ENCODE data around the gene TIAM1.

The TIAM1 gene

DNA sequence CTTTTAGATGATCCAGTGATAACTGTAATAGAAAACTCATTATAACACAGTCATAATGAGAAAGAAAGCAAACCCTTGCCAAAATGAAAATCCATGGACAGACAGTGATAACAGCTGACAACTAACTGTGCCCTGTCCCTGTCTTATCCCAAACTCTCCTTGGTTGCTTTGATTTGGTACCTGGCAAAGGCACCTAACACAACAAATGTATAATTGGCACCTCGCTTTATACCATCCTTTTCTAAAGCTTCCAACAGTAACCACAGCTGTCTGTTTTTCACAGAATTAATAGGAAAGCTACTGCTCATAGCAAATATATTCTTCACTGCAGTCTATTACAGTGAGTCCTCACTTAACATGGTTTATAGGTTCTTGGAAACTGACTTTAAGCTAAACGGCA is 187.4 kb downstream of the TIAM1 start:
- CTCF ChIA-PET: interaction anchor here (0.6 to 1.3 kb wide), 6 partner anchors 8 to 57 kb away, joined by 3 to 5 read pairs (median 4); no protein-coding TSS in a partner anchor
- H3K27me3 ChIP-seq (replicated peaks in 2 of 5; ENCODE audit: control insufficient read depth in 4 of 5, insufficient read depth in 5 of 5, low read length in 4 of 5): no peaks in the 10 kb centered on the region
- peaks cover 14 to 20% (median 16%) of the 10 kb centered on the region in 4 experiments for H3K4me1 ChIP-seq (ENCODE audit: control extremely low read depth in 1 of 4, control insufficient read depth in 4 of 4, insufficient read depth in 4 of 4, low read length in 3 of 4)
- peak in 1 of 3 donors; percentile 30 for DNase-seq
- H3K9me3 ChIP-seq (ENCODE audit: control extremely low read depth in 1 of 5, control insufficient read depth in 4 of 5, insufficient read depth in 2 of 5, low read depth in 1 of 5, low read length in 4 of 5): peaks cover 0 to 17% (median 6%) of the 10 kb centered on the region in 5 experiments
- WGBS (ENCODE audit: insufficient coverage): 100% methylated on average over 1 of the region's 2 CpGs
- no peak overlapping the region for H3K27ac ChIP-seq (ENCODE audit: insufficient read depth in 1 of 2, low read depth in 1 of 2, low read length in 2 of 2, poor library complexity in 1 of 2, severe bottlenecking in 2 of 2)
- H3K4me3 ChIP-seq (ENCODE audit: control insufficient read depth in 1 of 7, extremely low read depth in 1 of 7, insufficient read depth in 4 of 7, low read depth in 2 of 7, low read length in 6 of 7): no peak overlapping the region
- peaks cover 0 to 15% (median 0%) of the 10 kb centered on the region in 4 experiments for H3K36me3 ChIP-seq (ENCODE audit: control insufficient read depth in 4 of 4, insufficient read depth in 4 of 4, low read length in 3 of 4)
- POLR2A ChIA-PET: no interaction called here

DNA sequence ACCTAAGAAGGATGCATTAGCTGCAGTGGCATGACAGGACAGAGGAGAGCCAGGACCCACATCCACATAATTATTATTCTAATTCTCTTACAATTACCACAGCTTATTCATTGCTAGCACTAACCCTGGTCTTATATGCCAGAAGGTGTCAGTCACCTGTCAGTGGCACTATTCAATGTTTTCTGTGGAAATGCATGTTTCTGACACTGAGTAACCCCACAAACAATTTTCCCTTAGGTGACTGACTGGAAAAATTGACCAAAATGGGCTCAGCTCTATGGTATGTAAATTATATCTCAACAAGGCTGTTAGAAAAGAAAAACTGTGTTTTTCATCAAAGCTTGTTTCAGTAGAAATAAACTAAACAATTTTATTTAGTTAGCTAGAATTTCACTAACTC is 187.9 kb downstream of the TIAM1 start:
- Histone ChIP-seq H3K27ac (ENCODE audit: insufficient read depth in 1 of 2, low read depth in 1 of 2, low read length in 2 of 2, poor library complexity in 1 of 2, severe bottlenecking in 2 of 2) (no peak overlapping the region), H3K9me3 (ENCODE audit: control extremely low read depth in 1 of 5, control insufficient read depth in 4 of 5, insufficient read depth in 2 of 5, low read depth in 1 of 5, low read length in 4 of 5) (peaks cover 0 to 17% (median 6%) of the 10 kb centered on the region in 5 experiments), H3K36me3 (ENCODE audit: control insufficient read depth in 4 of 4, insufficient read depth in 4 of 4, low read length in 3 of 4) (peaks cover 0 to 15% (median 0%) of the 10 kb centered on the region in 4 experiments), H3K4me1 (ENCODE audit: control extremely low read depth in 1 of 4, control insufficient read depth in 4 of 4, insufficient read depth in 4 of 4, low read length in 3 of 4) (peaks cover 14 to 20% (median 16%) of the 10 kb centered on the region in 4 experiments), H3K27me3 (replicated peaks in 2 of 5; ENCODE audit: control insufficient read depth in 4 of 5, insufficient read depth in 5 of 5, low read length in 4 of 5) (no peaks in the 10 kb centered on the region), H3K4me3 (ENCODE audit: control insufficient read depth in 1 of 7, extremely low read depth in 1 of 7, insufficient read depth in 4 of 7, low read depth in 2 of 7, low read length in 6 of 7) (no peak overlapping the region)
- DNase-seq: no peak
- ChIA-PET CTCF (interaction anchor here (0.6 to 1.3 kb wide), 7 partner anchors 9 to 59 kb away, joined by 3 to 5 read pairs (median 4); no protein-coding TSS in a partner anchor), POLR2A (no interaction called here)

DNA sequence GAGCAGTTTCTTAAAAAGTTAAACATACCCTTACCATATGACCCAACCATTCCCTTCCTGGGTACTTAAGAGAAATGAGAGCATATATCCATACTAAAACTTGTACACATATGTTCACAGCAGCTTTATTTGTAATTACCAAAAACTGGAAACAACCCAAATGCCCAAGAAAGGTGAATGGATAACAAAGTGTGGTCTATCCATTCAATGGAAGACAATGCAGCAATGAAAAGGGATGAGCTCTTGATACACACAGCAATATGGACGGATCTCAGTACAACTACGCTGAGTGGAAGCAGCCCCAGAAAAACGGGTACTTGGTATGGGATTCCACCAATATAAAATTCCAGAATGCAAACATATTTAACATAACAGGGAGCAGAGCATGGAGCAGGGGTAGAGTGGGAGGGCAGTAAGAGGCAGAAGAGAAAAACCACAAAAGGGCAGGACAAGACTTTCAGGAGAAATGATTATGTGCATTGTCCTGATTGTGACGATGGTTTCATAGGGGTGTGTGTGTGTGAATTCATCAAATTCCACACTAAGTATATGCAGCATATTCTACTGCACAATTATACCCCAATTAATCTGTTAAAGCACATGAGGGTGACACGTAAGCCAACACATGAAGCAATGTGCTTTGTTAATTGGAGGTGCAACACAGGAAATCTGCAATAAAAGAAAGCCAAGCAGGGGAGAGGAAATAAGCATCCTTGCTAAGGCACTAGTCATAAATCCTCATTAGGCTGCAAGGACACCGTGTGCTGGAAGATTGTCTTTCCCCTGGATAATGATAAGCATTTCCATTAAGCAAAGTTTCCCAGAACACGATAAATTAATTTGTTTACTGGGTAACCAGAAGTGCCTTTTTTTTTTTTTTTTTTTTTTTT is 192.7 kb downstream of the TIAM1 start:
- Histone ChIP-seq H3K4me3 (ENCODE audit: control insufficient read depth in 1 of 7, extremely low read depth in 1 of 7, insufficient read depth in 4 of 7, low read depth in 2 of 7, low read length in 6 of 7) (no peak overlapping the region), H3K4me1 (ENCODE audit: control extremely low read depth in 1 of 4, control insufficient read depth in 4 of 4, insufficient read depth in 4 of 4, low read length in 3 of 4) (peaks cover 0 to 6% (median 2%) of the 10 kb centered on the region in 4 experiments), H3K27me3 (replicated peaks in 2 of 5; ENCODE audit: control insufficient read depth in 4 of 5, insufficient read depth in 5 of 5, low read length in 4 of 5) (no peaks in the 10 kb centered on the region), H3K27ac (ENCODE audit: insufficient read depth in 1 of 2, low read depth in 1 of 2, low read length in 2 of 2, poor library complexity in 1 of 2, severe bottlenecking in 2 of 2) (no peak overlapping the region), H3K9me3 (ENCODE audit: control extremely low read depth in 1 of 5, control insufficient read depth in 4 of 5, insufficient read depth in 2 of 5, low read depth in 1 of 5, low read length in 4 of 5) (peaks cover 0 to 7% (median 6%) of the 10 kb centered on the region in 5 experiments), H3K36me3 (ENCODE audit: control insufficient read depth in 4 of 4, insufficient read depth in 4 of 4, low read length in 3 of 4) (peaks cover 0 to 8% (median 0%) of the 10 kb centered on the region in 4 experiments)
- POLR2A ChIA-PET: no interaction called here
- peak in 1 of 3 donors; percentile 29 for DNase-seq
- 76% methylated on average over 3 of the region's 7 CpGs for WGBS (ENCODE audit: insufficient coverage)
- CTCF ChIA-PET: interaction anchor here (1.5 kb wide), 1 partner anchor 9 kb away, joined by 6 read pairs; no protein-coding TSS in a partner anchor

DNA sequence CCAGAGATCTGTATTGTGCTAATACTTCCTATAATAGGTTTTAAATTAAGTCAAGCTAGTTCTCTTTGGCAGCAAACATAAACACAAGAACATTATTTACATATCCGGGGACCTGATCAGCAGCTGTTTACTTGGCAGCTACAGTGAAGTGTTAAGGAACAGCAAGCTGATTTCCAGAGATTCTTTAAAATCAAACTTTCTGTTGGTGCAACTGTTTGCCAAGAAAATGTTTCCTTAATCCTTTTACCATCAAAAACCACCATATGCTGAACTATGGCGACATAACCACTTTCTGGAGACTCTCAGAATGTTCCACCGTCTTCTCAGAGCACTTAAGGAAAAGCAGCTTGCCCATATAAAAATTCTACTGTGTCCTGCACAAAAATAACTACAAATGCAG is 198.8 kb downstream of the TIAM1 start:
- WGBS (ENCODE audit: insufficient coverage): 82% methylated on average over 3 of the region's 3 CpGs
- no peak for DNase-seq
- no peak overlapping the region for H3K27ac ChIP-seq (ENCODE audit: insufficient read depth in 1 of 2, low read depth in 1 of 2, low read length in 2 of 2, poor library complexity in 1 of 2, severe bottlenecking in 2 of 2)
- peaks cover 0 to 2% (median 0%) of the 10 kb centered on the region in 4 experiments for H3K36me3 ChIP-seq (ENCODE audit: control insufficient read depth in 4 of 4, insufficient read depth in 4 of 4, low read length in 3 of 4)
- CTCF ChIA-PET: interaction anchor here (2.1 kb wide), 1 partner anchor 46 kb away, joined by 5 read pairs; no protein-coding TSS in a partner anchor
- H3K4me1 ChIP-seq (ENCODE audit: control extremely low read depth in 1 of 4, control insufficient read depth in 4 of 4, insufficient read depth in 4 of 4, low read length in 3 of 4): peaks cover 0 to 6% (median 2%) of the 10 kb centered on the region in 4 experiments
- POLR2A ChIA-PET: no interaction called here
- H3K4me3 ChIP-seq (ENCODE audit: control insufficient read depth in 1 of 7, extremely low read depth in 1 of 7, insufficient read depth in 4 of 7, low read depth in 2 of 7, low read length in 6 of 7): no peak overlapping the region
- peaks cover 0 to 2% (median 0%) of the 10 kb centered on the region in 5 experiments for H3K27me3 ChIP-seq (replicated peaks in 2 of 5; ENCODE audit: control insufficient read depth in 4 of 5, insufficient read depth in 5 of 5, low read length in 4 of 5)
- H3K9me3 ChIP-seq (ENCODE audit: control extremely low read depth in 1 of 5, control insufficient read depth in 4 of 5, insufficient read depth in 2 of 5, low read depth in 1 of 5, low read length in 4 of 5): no peaks in the 10 kb centered on the region

DNA sequence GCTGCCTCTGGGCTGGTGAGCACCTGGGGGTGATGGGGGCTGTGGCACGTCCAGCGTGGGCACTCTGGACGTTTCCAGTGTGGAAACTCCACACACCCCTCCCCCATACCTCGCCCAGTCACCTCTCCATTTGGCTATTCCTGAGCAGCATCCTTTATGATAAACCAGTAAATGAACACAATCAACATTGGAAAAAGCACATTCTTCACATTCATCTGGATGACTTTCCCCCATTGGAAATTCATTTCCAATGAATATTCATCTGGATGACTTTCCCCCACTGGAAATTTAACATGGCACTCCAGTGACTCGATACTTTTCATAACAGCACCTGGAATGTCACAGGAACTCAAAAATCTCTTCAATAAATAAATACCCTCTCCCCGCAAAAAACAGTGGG is 201.0 kb downstream of the TIAM1 start:
- Histone ChIP-seq H3K4me3 (ENCODE audit: control insufficient read depth in 1 of 7, extremely low read depth in 1 of 7, insufficient read depth in 4 of 7, low read depth in 2 of 7, low read length in 6 of 7) (no peak overlapping the region), H3K9me3 (ENCODE audit: control extremely low read depth in 1 of 5, control insufficient read depth in 4 of 5, insufficient read depth in 2 of 5, low read depth in 1 of 5, low read length in 4 of 5) (no peaks in the 10 kb centered on the region), H3K27ac (ENCODE audit: insufficient read depth in 1 of 2, low read depth in 1 of 2, low read length in 2 of 2, poor library complexity in 1 of 2, severe bottlenecking in 2 of 2) (no peak overlapping the region), H3K36me3 (ENCODE audit: control insufficient read depth in 4 of 4, insufficient read depth in 4 of 4, low read length in 3 of 4) (peaks cover 0 to 2% (median 0%) of the 10 kb centered on the region in 4 experiments), H3K27me3 (replicated peaks in 2 of 5; ENCODE audit: control insufficient read depth in 4 of 5, insufficient read depth in 5 of 5, low read length in 4 of 5) (peaks cover 0 to 2% (median 0%) of the 10 kb centered on the region in 5 experiments), H3K4me1 (ENCODE audit: control extremely low read depth in 1 of 4, control insufficient read depth in 4 of 4, insufficient read depth in 4 of 4, low read length in 3 of 4) (peaks cover 0 to 7% (median 2%) of the 10 kb centered on the region in 4 experiments)
- POLR2A ChIA-PET: interaction anchor here (0.8 kb wide), 1 partner anchor 12 kb away, joined by 4 read pairs; no protein-coding TSS in a partner anchor
- DNase-seq: no peak
- WGBS (ENCODE audit: insufficient coverage): 90% methylated on average over 4 of the region's 6 CpGs
- CTCF ChIA-PET: interaction anchor here (2.0 kb wide), 1 partner anchor 9 kb away, joined by 6 read pairs; no protein-coding TSS in a partner anchor

DNA sequence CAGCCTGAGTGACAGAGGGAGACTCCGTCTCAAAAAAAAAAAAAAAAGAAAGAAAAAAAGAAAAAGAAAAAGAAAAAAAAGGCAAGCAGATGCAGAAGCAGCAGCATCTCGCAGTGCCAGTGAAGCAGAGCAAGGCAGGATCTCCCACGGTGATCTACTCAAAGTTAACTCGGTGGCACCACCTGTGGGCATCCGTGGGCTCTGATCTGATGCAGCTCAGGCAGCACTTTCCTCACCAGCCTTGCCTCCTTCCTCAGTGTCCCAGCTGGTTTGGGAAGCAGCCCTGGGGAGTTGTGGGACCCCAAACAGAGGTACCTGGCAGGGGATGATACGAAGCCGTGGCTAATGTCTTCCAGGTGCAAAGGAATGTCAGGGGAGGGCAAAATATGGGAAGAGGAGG is 201.5 kb downstream of the TIAM1 start:
- Histone ChIP-seq H3K27me3 (replicated peaks in 2 of 5; ENCODE audit: control insufficient read depth in 4 of 5, insufficient read depth in 5 of 5, low read length in 4 of 5) (peaks cover 0 to 2% (median 0%) of the 10 kb centered on the region in 5 experiments), H3K9me3 (ENCODE audit: control extremely low read depth in 1 of 5, control insufficient read depth in 4 of 5, insufficient read depth in 2 of 5, low read depth in 1 of 5, low read length in 4 of 5) (no peaks in the 10 kb centered on the region), H3K36me3 (ENCODE audit: control insufficient read depth in 4 of 4, insufficient read depth in 4 of 4, low read length in 3 of 4) (peaks cover 0 to 5% (median 0%) of the 10 kb centered on the region in 4 experiments), H3K4me3 (ENCODE audit: control insufficient read depth in 1 of 7, extremely low read depth in 1 of 7, insufficient read depth in 4 of 7, low read depth in 2 of 7, low read length in 6 of 7) (no peak overlapping the region), H3K27ac (ENCODE audit: insufficient read depth in 1 of 2, low read depth in 1 of 2, low read length in 2 of 2, poor library complexity in 1 of 2, severe bottlenecking in 2 of 2) (no peak overlapping the region), H3K4me1 (ENCODE audit: control extremely low read depth in 1 of 4, control insufficient read depth in 4 of 4, insufficient read depth in 4 of 4, low read length in 3 of 4) (peaks cover 0 to 12% (median 4%) of the 10 kb centered on the region in 4 experiments)
- 63% methylated on average over 5 of the region's 7 CpGs for WGBS (ENCODE audit: insufficient coverage)
- DNase-seq: peak; percentile 40 to 66 (median 59)
- ChIA-PET CTCF (interaction anchor here (2.0 kb wide), 1 partner anchor 10 kb away, joined by 6 read pairs; no protein-coding TSS in a partner anchor), POLR2A (no interaction called here)

All from common myeloid progenitor, CD34-positive (primary cell).